OCI-M2 (cell line): ENCODE measurements around the gene PXYLP1.

Experiments used
- DNase-seq: peaks from one replicate; lab custom pipeline; 2025; ENCODE audit not compliant: unreplicated experiment; lab: John Stamatoyannopoulos, UW

The PXYLP1 gene

GRCh38 chr3:141271279-141272030, 39.8 kb downstream of the PXYLP1 start:
- no peak for DNase-seq

GRCh38 chr3:141272906-141273662, 41.5 kb downstream of the PXYLP1 start:
- DNase-seq, result no peak

GRCh38 chr3:141273700-141274410, 42.2 kb downstream of the PXYLP1 start:
- no peak for DNase-seq

- DNase-seq, result no peak
Observed at GRCh38 chr3:141274411-141275031, 42.9 kb downstream of the PXYLP1 start.

- no peak for DNase-seq
Observed at GRCh38 chr3:141275032-141275422, 43.4 kb downstream of the PXYLP1 start.

- no peak for DNase-seq
Observed at GRCh38 chr3:141275511-141275910, 43.9 kb downstream of the PXYLP1 start.

GRCh38 chr3:141275973-141276372, 44.3 kb downstream of the PXYLP1 start:
- no peak for DNase-seq

- no peak for DNase-seq
Observed at GRCh38 chr3:141276398-141276797, 44.8 kb downstream of the PXYLP1 start.

GRCh38 chr3:141277451-141277850, 45.8 kb downstream of the PXYLP1 start:
- DNase-seq, result no peak

- DNase-seq, result no peak
Observed at GRCh38 chr3:141278196-141279076, 46.8 kb downstream of the PXYLP1 start.

- DNase-seq, result no peak
Observed at GRCh38 chr3:141279077-141279967, 47.7 kb downstream of the PXYLP1 start.

- DNase-seq, result no peak
Observed at GRCh38 chr3:141280086-141280485, 48.5 kb downstream of the PXYLP1 start.

- no peak for DNase-seq
Observed at GRCh38 chr3:141280690-141281089, 49.1 kb downstream of the PXYLP1 start.

GRCh38 chr3:141285570-141285969, 53.9 kb downstream of the PXYLP1 start:
- no peak for DNase-seq

GRCh38 chr3:141286856-141287255, 55.2 kb downstream of the PXYLP1 start:
- no peak for DNase-seq

- DNase-seq, result no peak
Observed at GRCh38 chr3:141287326-141287725, 55.7 kb downstream of the PXYLP1 start.

- DNase-seq, result no peak
Observed at GRCh38 chr3:141288336-141288990, 56.8 kb downstream of the PXYLP1 start.

GRCh38 chr3:141289228-141289772, 57.7 kb downstream of the PXYLP1 start:
- DNase-seq, result no peak
